HEK293 (cell line): ENCODE results near the gene HTR7.

ENCODE experiments used
- CTCF ChIA-PET: fragments of 350-600 bp; formaldehyde crosslinking; extraction: SDS; loops from one replicate; lab custom pipeline; 2021; ENCODE audit warnings: antibody characterized with exemption; lab: Yijun Ruan, JAX
- POLR2A ChIA-PET: fragments of 300-600 bp; formaldehyde crosslinking; extraction: SDS; loops from one replicate; lab custom pipeline; 2020; ENCODE audit warnings: antibody characterized with exemption, inconsistent platforms; lab: Yijun Ruan, JAX
- H3K27ac ChIP-seq: fragments of 200-500 bp; sonication (Bioruptor generic); 2 replicates; pipeline ENCODE4 v1.5.1; 2014; ENCODE audit warnings: low read depth, low read length, control low read depth, inconsistent platforms; ENCODE audit errors: extremely low read depth
- H3K36me3 ChIP-seq, 2 experiments: fragments of 200-500 bp in 1 of 2; sonication (Bioruptor generic) in 1 of 2; 1 replicate in 1 of 2; 2 replicates in 1 of 2; pipeline ENCODE4 v1.5.1; 2014 to 2017; ENCODE audit warnings: inconsistent platforms in 2 of 2, low read length in 2 of 2; ENCODE audit not compliant: control insufficient read depth in 2 of 2, insufficient read depth in 1 of 2
- H3K4me1 ChIP-seq: fragments of 200-500 bp; sonication (Bioruptor generic); 2 replicates; pipeline ENCODE4 v1.5.1; 2014; ENCODE audit warnings: mild to moderate bottlenecking, low read length, inconsistent platforms; ENCODE audit not compliant: control insufficient read depth, insufficient read depth
- H3K4me3 ChIP-seq: 2 replicates; pipeline ENCODE4 v1.5.1; 2011; ENCODE audit warnings: low read depth, mild to moderate bottlenecking, control low read depth, low read length, moderate library complexity
- H3K9me3 ChIP-seq: fragments of 200-500 bp; sonication (Bioruptor generic); 2 replicates; pipeline ENCODE4 v1.5.1; 2014; ENCODE audit warnings: low read depth, low read length, inconsistent platforms; ENCODE audit not compliant: control insufficient read depth, insufficient read depth
- GFI1B ChIP-seq: fragments of 450-650 bp; formaldehyde crosslinking; IDR thresholded peaks from 2 replicates; pipeline ENCODE4 v1.5.1; 2016; ENCODE audit warnings: missing biosample characterization, missing genetic modification characterization
- GLIS2 ChIP-seq: fragments of 450-650 bp; formaldehyde crosslinking; IDR thresholded peaks from 2 replicates; pipeline ENCODE4 v1.5.1; 2016; ENCODE audit warnings: missing biosample characterization, missing genetic modification characterization
- REPIN1 ChIP-seq: fragments of 450-650 bp; formaldehyde crosslinking; IDR thresholded peaks from 2 replicates; pipeline ENCODE4 v1.5.1; 2017; ENCODE audit warnings: missing biosample characterization, missing genetic modification characterization, low read depth
- SCRT1 ChIP-seq: fragments of 450-650 bp; formaldehyde crosslinking; IDR thresholded peaks from 2 replicates; pipeline ENCODE4 v1.5.1; 2016; ENCODE audit warnings: missing biosample characterization, missing genetic modification characterization, borderline replicate concordance
- SP2 ChIP-seq: fragments of 450-650 bp; formaldehyde crosslinking; IDR thresholded peaks from 2 replicates; pipeline ENCODE4 v1.5.1; 2016; ENCODE audit warnings: missing biosample characterization, missing genetic modification characterization
- TRIM28 ChIP-seq: IDR thresholded peaks from 2 replicates; pipeline ENCODE4 v1.6.1; 2011; ENCODE audit warnings: low read length, control low read depth, borderline replicate concordance
- YY1 ChIP-seq: fragments of 450-650 bp; formaldehyde crosslinking; IDR thresholded peaks from 2 replicates; pipeline ENCODE4 v1.5.1; 2018; ENCODE audit warnings: missing biosample characterization, missing genetic modification characterization
- ZEB2 ChIP-seq: fragments of 450-650 bp; formaldehyde crosslinking; IDR thresholded peaks from 2 replicates; pipeline ENCODE4 v1.5.1; 2016; ENCODE audit warnings: missing biosample characterization, missing genetic modification characterization
- ZFHX2 ChIP-seq: fragments of 450-650 bp; formaldehyde crosslinking; conservative IDR thresholded peaks from 2 replicates; pipeline ENCODE4 v1.5.1; 2016; ENCODE audit warnings: missing biosample characterization, missing genetic modification characterization
- ZNF157 ChIP-seq: fragments of 450-650 bp; formaldehyde crosslinking; IDR thresholded peaks from 2 replicates; pipeline ENCODE4 v1.5.1; 2016; ENCODE audit warnings: missing biosample characterization, missing genetic modification characterization
- ZNF335 ChIP-seq: fragments of 450-650 bp; formaldehyde crosslinking; conservative IDR thresholded peaks from 2 replicates; pipeline ENCODE4 v1.5.1; 2016; ENCODE audit warnings: missing biosample characterization, missing genetic modification characterization
- ZNF521 ChIP-seq: fragments of 450-650 bp; formaldehyde crosslinking; IDR thresholded peaks from 2 replicates; pipeline ENCODE4 v1.5.1; 2017; ENCODE audit warnings: missing biosample characterization, mild to moderate bottlenecking, missing genetic modification characterization
- ZNF660 ChIP-seq: fragments of 450-650 bp; IDR thresholded peaks from 2 replicates; pipeline ENCODE4 v1.5.1; 2018; ENCODE audit warnings: missing biosample characterization, mild to moderate bottlenecking, missing genetic modification characterization
- ZNF692 ChIP-seq: fragments of 450-650 bp; formaldehyde crosslinking; IDR thresholded peaks from 2 replicates; pipeline ENCODE4 v1.5.1; 2016; ENCODE audit warnings: missing biosample characterization, missing genetic modification characterization
- ZNF830 ChIP-seq: fragments of 450-650 bp; IDR thresholded peaks from 2 replicates; pipeline ENCODE4 v1.5.0; 2018; ENCODE audit warnings: missing biosample characterization, missing genetic modification characterization, low read depth, mild to moderate bottlenecking, moderate library complexity
- ZSCAN23 ChIP-seq: fragments of 450-650 bp; formaldehyde crosslinking; IDR thresholded peaks from 2 replicates; pipeline ENCODE4 v1.5.1; 2016; ENCODE audit warnings: missing biosample characterization, missing genetic modification characterization
- TF ChIP-seq, protein P1 (sequence below): fragments of 450-650 bp; formaldehyde crosslinking; IDR thresholded peaks from 2 replicates; pipeline ENCODE4 v1.5.1; 2017; ENCODE audit warnings: missing biosample characterization, missing genetic modification characterization
- TF ChIP-seq, protein P2 (sequence below): fragments of 450-650 bp; formaldehyde crosslinking; conservative IDR thresholded peaks from 2 replicates; pipeline ENCODE4 v1.5.1; 2016; ENCODE audit warnings: low read depth, missing biosample characterization, missing genetic modification characterization
- TF ChIP-seq, protein P3 (sequence below): fragments of 450-650 bp; formaldehyde crosslinking; IDR thresholded peaks from 2 replicates; pipeline ENCODE4 v1.5.1; 2016; ENCODE audit warnings: missing biosample characterization, missing genetic modification characterization
- TF ChIP-seq, protein P4 (sequence below): fragments of 450-650 bp; formaldehyde crosslinking; IDR thresholded peaks from 2 replicates; pipeline ENCODE4 v1.5.1; 2016; ENCODE audit warnings: missing biosample characterization, missing genetic modification characterization

Gene HTR7

GRCh38 chr10:90859321-90859751 lies 1.5 kb upstream of the HTR7 start:
- Histone ChIP-seq H3K27ac (no peak overlapping the region), H3K4me3 (no peak overlapping the region), H3K9me3 (no peaks in the 10 kb centered on the region), H3K36me3 (no peaks in the 10 kb centered on the region), H3K4me1 (no peaks in the 10 kb centered on the region)
- CTCF ChIA-PET, result interaction anchor here (1.4 to 11.5 kb wide), 2 partner anchors 71 to 109 kb away, joined by 4 to 199 read pairs; no protein-coding TSS in a partner anchor
- TF ChIP-seq ZFHX2 (tag by site-specific recombination) (no peak), SCRT1 (tag by site-specific recombination) (no peak), ZNF157 (no peak), ZNF692 (tag by site-specific recombination) (no peak), REPIN1 (tag by site-specific recombination) (no peak), TRIM28 (no peak), GLIS2 (no peak), ZNF660 (tag by site-specific recombination) (no peak), ZNF335 (tag by site-specific recombination) (no peak), ZNF521 (tag by site-specific recombination) (no peak), YY1 (no peak), SP2 (no peak), ZNF830 (tag by site-specific recombination) (no peak), ZSCAN23 (tag by site-specific recombination) (no peak), ZEB2 (no peak), GFI1B (tag by site-specific recombination) (no peak)
- TF ChIP-seq, protein P1, sequence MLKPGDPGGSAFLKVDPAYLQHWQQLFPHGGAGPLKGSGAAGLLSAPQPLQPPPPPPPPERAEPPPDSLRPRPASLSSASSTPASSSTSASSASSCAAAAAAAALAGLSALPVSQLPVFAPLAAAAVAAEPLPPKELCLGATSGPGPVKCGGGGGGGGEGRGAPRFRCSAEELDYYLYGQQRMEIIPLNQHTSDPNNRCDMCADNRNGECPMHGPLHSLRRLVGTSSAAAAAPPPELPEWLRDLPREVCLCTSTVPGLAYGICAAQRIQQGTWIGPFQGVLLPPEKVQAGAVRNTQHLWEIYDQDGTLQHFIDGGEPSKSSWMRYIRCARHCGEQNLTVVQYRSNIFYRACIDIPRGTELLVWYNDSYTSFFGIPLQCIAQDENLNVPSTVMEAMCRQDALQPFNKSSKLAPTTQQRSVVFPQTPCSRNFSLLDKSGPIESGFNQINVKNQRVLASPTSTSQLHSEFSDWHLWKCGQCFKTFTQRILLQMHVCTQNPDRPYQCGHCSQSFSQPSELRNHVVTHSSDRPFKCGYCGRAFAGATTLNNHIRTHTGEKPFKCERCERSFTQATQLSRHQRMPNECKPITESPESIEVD (tag by site-specific recombination), result no peak
- TF ChIP-seq, protein P2, sequence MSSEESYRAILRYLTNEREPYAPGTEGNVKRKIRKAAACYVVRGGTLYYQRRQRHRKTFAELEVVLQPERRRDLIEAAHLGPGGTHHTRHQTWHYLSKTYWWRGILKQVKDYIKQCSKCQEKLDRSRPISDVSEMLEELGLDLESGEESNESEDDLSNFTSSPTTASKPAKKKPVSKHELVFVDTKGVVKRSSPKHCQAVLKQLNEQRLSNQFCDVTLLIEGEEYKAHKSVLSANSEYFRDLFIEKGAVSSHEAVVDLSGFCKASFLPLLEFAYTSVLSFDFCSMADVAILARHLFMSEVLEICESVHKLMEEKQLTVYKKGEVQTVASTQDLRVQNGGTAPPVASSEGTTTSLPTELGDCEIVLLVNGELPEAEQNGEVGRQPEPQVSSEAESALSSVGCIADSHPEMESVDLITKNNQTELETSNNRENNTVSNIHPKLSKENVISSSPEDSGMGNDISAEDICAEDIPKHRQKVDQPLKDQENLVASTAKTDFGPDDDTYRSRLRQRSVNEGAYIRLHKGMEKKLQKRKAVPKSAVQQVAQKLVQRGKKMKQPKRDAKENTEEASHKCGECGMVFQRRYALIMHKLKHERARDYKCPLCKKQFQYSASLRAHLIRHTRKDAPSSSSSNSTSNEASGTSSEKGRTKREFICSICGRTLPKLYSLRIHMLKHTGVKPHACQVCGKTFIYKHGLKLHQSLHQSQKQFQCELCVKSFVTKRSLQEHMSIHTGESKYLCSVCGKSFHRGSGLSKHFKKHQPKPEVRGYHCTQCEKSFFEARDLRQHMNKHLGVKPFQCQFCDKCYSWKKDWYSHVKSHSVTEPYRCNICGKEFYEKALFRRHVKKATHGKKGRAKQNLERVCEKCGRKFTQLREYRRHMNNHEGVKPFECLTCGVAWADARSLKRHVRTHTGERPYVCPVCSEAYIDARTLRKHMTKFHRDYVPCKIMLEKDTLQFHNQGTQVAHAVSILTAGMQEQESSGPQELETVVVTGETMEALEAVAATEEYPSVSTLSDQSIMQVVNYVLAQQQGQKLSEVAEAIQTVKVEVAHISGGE (tag by site-specific recombination), result no peak
- TF ChIP-seq, protein P3, sequence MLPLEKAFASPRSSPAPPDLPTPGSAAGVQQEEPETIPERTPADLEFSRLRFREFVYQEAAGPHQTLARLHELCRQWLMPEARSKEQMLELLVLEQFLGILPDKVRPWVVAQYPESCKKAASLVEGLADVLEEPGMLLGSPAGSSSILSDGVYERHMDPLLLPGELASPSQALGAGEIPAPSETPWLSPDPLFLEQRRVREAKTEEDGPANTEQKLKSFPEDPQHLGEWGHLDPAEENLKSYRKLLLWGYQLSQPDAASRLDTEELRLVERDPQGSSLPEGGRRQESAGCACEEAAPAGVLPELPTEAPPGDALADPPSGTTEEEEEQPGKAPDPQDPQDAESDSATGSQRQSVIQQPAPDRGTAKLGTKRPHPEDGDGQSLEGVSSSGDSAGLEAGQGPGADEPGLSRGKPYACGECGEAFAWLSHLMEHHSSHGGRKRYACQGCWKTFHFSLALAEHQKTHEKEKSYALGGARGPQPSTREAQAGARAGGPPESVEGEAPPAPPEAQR (tag by site-specific recombination), result no peak
- TF ChIP-seq, protein P4, sequence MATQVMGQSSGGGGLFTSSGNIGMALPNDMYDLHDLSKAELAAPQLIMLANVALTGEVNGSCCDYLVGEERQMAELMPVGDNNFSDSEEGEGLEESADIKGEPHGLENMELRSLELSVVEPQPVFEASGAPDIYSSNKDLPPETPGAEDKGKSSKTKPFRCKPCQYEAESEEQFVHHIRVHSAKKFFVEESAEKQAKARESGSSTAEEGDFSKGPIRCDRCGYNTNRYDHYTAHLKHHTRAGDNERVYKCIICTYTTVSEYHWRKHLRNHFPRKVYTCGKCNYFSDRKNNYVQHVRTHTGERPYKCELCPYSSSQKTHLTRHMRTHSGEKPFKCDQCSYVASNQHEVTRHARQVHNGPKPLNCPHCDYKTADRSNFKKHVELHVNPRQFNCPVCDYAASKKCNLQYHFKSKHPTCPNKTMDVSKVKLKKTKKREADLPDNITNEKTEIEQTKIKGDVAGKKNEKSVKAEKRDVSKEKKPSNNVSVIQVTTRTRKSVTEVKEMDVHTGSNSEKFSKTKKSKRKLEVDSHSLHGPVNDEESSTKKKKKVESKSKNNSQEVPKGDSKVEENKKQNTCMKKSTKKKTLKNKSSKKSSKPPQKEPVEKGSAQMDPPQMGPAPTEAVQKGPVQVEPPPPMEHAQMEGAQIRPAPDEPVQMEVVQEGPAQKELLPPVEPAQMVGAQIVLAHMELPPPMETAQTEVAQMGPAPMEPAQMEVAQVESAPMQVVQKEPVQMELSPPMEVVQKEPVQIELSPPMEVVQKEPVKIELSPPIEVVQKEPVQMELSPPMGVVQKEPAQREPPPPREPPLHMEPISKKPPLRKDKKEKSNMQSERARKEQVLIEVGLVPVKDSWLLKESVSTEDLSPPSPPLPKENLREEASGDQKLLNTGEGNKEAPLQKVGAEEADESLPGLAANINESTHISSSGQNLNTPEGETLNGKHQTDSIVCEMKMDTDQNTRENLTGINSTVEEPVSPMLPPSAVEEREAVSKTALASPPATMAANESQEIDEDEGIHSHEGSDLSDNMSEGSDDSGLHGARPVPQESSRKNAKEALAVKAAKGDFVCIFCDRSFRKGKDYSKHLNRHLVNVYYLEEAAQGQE, result no peak
- POLR2A ChIA-PET, result no interaction called here
